Right renal cortex interstitium (tissue), 3 donors: Measurements from ENCODE around the gene MTERF1. TPM values are rescaled to one million over a fixed set of nuclear protein-coding genes. Genes with fewer than 3 reads are reported as not detected.
"Not testable (repeated sequence)": the region's sequence is repeated elsewhere in the genome, so short reads cannot be mapped to it uniquely, and the experiment has no call there.

Experiments
- DNase-seq, 3 donors: peaks; one replicate each; pipeline ENCODE4 v3.0.0-alpha.2; 2013; ENCODE audit warnings: low read depth in 3 of 3, low spot score in 2 of 3
- polyA plus RNA-seq, 3 donors: library from polyadenylated mRNA; unstranded; fragments of 120-200 nt; gene quantifications; one replicate each; pipeline ENCODE4 v1.2.1, GENCODE V29; 2013; ENCODE audit not compliant: insufficient read length in 3 of 3

The MTERF1 gene
- 10 to 100 TPM; 20.8 to 23.4 (median 22.6) TPM for polyA plus RNA-seq

DNA sequence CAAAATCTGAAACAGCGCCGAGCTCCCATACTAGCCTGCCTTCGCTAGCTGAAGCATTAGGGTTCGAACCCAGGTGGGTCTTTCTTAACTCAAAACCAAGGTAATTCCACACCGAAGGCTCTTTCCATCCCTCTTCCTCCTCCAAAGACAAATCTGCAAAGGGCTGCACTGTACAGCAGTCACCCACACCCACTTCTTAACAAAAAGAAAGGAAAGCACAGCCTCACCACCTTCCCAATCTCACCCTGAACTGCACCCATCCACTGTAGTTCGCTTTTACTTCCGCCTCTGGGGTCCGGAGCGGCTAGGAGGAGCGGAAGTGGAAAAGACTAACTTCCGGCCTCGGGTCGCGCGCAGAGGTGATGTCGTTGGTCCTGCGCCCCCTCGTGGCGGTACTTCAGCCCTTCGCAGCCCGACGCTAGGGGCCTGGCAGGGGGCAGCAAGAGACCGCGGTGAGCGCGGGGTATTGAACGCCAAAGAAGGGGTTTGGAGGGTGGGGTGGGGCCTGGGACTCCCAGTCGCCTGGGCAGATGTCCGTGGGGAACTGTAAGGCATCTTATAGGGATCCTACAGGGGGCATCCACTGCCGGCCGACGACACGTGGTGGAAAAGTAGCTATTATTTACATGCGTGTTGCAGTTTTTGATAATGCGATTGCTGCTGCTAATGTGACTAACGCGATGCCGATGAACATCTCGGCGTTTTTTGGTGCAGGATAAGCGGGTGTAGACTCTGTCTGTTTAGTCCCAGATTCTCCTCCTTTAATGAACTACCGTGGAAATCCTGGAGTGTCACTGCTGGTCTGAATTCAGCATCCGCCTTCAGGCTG lies at the start of gene MTERF1:
MTERF1 (minus strand) TSS at position 290 of the 829 bp plus-strand sequence. CDS start 619 bp downstream, outside the sequence.
- peak; percentile 85 to 90 (median 90) for DNase-seq

GRCh38 chr7:91929463-91929862 lies 49.0 kb upstream of the MTERF1 start:
- no peak for DNase-seq

DNA sequence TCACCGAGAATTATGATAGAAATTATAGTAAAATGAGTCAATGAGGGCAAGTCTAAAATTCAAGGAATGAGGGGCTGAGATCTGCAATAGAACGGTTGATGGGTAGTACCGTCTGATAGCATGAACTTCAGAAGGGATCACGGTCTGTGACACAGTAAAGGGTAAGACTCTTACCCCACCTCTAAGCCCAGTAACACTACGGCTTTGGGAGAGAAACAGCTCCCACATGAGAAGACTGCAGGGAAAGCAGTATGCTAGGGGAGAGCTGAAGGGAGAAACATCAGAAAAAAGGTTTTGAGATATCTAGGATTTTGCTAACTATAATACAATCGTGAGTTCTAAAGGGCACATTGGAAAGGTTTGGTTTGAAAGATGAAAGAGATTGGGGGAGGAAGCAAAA lies 47.4 kb upstream of the MTERF1 start:
- no peak for DNase-seq

GRCh38 chr7:91922857-91923256 lies 42.4 kb upstream of the MTERF1 start:
- DNase-seq, result no peak

DNA sequence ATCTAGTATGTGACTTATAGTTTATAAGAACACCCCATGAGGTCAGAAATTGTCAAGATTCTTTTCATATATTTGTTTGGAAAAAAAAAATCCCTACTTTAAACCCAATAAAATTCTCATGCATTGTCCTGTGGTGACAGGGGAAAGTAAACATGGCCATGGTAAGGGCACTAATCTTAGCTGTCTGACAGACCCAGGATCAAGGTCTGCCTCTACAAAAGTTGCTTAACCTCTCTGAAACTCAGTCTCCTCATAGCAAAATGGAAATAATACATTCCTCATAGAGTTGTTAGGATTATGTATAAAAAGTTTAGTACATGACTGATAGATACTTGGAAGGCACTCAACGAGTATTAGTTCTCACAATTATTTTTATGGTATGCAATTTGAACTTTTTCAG lies 37.9 kb upstream of the MTERF1 start:
- no peak for DNase-seq

DNA sequence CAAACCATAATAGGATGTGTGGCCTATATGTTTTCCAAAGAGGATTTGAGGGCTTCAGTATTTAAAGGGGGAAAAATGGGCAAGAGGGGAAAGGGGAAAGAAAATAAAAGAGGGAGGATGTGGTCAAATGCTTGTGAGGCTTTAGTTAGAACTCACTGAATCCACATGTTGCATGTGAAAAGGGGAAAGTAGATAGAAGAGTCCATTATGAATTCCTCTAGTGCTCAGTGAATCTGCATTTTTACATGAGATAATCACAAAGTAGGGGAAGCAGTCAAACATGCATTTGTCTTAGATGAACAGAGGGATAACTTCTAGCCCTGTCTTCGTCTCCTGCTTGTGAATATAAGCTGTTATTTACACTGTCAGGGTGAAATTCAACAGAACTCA lies 35.5 kb upstream of the MTERF1 start:
- DNase-seq, result no peak

GRCh38 chr7:91915401-91916050 lies 35.0 kb upstream of the MTERF1 start:
- no peak for DNase-seq

DNA sequence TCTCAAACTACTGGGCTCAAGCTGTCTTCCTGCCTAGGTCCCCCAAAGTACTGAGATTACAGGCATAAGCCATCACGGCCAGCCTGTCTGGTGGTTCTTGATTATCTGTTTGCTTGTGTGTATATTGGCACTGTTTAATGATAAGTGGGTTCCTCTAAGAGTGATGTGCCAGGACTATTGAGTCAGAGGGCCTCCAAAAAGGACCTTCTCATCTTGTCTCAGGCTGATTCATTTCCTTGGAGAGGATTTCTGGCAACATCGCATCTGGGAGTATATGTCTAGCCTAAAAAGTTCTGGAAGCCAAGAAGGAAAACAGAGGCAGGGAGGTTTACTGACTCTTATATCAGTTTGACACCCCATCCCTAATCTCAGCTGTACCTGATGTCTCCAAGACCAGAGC lies 33.1 kb upstream of the MTERF1 start:
- no peak for DNase-seq

GRCh38 chr7:91912494-91912893 lies 32.0 kb upstream of the MTERF1 start:
- no peak for DNase-seq

DNA sequence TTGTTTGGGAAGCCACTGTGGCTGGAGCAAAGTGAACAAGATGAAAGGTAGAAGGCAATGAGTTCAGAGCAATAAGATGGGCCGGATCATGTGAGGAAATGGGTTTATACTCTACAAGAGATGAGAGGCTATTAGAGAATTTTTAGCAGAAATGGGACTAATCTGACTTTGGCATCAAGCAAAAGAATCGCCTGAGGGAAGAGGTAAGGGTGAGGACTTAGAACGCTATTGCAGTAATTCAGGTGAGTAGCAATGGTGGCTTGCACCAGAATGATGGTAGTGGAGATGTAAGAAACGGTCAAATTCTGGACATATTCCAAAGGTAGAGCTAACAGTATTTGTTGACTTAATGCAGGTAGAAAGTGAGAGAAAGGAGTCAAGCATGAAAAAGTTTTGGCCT lies 30.6 kb upstream of the MTERF1 start:
- no peak for DNase-seq

- no peak for DNase-seq
These were observed 29.7 kb upstream of the MTERF1 start for GRCh38 chr7:91910171-91910570.

DNA sequence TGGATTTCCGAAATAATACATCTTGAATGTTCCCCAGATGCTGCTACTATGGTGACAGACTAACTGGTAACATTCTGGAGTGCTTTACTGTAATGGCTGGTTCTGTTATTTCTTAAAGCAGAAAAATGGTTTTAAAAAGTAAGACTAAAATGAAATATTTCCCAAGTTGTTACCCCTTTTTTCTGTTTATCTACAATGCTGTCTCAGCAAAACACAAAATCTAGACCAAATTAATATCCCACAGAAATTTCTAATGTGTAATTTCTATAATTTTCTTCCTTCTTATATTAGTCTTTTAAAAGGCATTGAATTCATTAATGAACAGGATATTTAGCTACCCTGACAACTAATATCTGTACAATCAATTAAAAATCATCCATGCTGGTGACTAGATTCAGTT lies 19.1 kb upstream of the MTERF1 start:
- no peak for DNase-seq

- no peak for DNase-seq
These were observed 17.9 kb upstream of the MTERF1 start for GRCh38 chr7:91898240-91898992.

DNA sequence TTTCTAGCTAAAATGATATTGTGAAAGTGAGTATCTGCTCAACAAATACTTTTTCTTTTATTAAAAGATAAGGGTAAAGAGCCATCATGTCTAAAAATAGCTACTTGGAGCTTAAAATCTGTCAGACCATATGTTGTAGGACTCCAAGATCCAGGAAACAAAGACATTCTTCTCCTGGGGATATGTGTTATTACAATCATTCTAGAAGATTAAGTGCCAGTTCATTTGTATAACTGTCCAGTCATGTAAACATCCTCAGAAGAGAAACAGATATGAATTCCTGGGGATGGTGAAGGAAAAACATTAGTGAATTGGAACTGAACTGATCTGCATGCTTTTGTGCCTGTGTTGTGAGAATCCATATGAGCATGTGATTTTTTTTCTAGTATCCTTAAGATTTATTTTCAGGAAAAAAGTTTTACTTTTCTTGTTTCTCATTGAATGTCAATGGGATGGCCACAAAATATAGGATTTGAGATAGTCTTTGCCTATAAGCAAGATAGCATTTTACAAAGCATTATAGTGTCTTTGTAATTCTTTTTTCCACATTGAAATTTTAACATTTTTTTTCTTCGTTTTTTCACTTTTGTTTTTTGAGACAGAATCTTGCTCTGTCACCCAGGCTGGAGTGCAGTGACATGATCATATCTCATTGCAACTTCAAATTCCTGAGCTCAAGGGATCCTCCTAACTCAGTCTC lies 14.4 kb upstream of the MTERF1 start:
- no peak for DNase-seq

- DNase-seq, result not testable (repeated sequence)
These were observed 13.2 kb upstream of the MTERF1 start for GRCh38 chr7:91893699-91894098.

- DNase-seq, result no peak
These were observed 12.4 kb upstream of the MTERF1 start for GRCh38 chr7:91892821-91893340.

DNA sequence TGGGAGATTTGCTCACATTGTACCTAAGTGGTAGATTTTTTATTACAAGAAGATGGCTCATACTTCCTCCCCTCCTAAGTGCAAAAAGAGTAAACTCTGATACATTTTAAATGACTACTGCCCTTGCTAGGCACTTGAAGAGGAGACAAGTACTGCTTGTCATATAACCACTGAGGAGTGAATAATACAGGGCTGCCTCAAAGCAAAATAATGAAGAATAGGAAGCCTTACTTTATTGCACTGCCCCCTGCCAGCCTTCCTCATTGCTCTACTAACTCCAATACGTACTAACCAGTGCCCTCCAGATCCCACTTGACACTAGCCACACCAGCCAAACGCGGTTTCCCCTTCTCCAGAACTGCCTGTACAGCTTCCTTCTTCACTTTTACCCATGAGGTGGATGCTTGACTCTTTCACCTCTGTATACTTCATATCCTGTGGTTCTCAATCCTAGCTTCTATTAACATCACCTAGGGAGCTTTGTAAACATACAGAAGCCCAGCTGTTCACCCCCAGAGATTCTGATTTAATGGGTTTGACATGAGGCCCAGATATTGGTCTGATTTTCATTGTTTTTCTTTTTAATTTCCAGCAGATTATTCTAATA lies 11.7 kb upstream of the MTERF1 start:
- DNase-seq, result no peak

GRCh38 chr7:91888271-91889175 lies 8.0 kb upstream of the MTERF1 start:
- DNase-seq, result not testable (repeated sequence)
